Adrenal gland (tissue), 12 donors: ENCODE data around the gene CCDC3. TPM values are rescaled to one million over a fixed set of nuclear protein-coding genes. Genes with fewer than 3 reads are reported as not detected.

Source experiments
- DNase-seq, 7 donors: peaks; one replicate each; pipeline ENCODE4 v3.0.0-alpha.2; 2019 to 2020
- H3K27ac ChIP-seq, 5 donors: fragments of 200-600 bp; sonication (generic) in 4 of 5; 1 replicate in 3 of 5; 2 replicates in 2 of 5; pipeline versions ENCODE4 v1.5.1 to v1.8.0; 2016 to 2020; ENCODE audit warnings: mild to moderate bottlenecking in 1 of 5
- H3K27me3 ChIP-seq: fragments of 200-600 bp; 2 replicates; pipeline ENCODE4 v1.8.0; 2021
- H3K36me3 ChIP-seq, 2 donors: fragments of 200-600 bp; replicated peaks in 1 of 2; 1 replicate in 1 of 2; 2 replicates in 1 of 2; pipeline versions ENCODE4 v1.5.1 to v1.8.0; 2018 to 2022
- H3K4me1 ChIP-seq, 2 donors: fragments of 200-600 bp; replicated peaks in 1 of 2; 1 replicate in 1 of 2; 2 replicates in 1 of 2; pipeline versions ENCODE4 v1.5.1 to v1.8.0; 2018 to 2021
- H3K4me3 ChIP-seq, 4 donors: fragments of 200-600 bp; sonication (generic) in 3 of 4; one replicate each; pipeline ENCODE4 v1.5.1; 2016 to 2018
- H3K9me3 ChIP-seq, 3 donors: fragments of 200-600 bp; sonication (generic) in 1 of 3; replicated peaks in 1 of 3; 1 replicate in 2 of 3; 2 replicates in 1 of 3; pipeline versions ENCODE4 v1.5.1 to v1.8.0; 2016 to 2021
- CTCF ChIP-seq, 6 experiments: fragments of 450-650 bp in 4 of 6; fragments of 200-600 bp in 2 of 6; sonication (generic) in 1 of 6; IDR thresholded peaks; 1 replicate in 5 of 6; 2 replicates in 1 of 6; pipeline versions ENCODE4 v1.5.1 to v1.8.0; 2016 to 2021; ENCODE audit warnings: antibody characterized with exemption in 6 of 6, mild to moderate bottlenecking in 2 of 6, moderate library complexity in 1 of 6
- POLR2A ChIP-seq, 2 donors: fragments of 450-650 bp; IDR thresholded peaks; one replicate each; pipeline ENCODE4 v1.6.1; 2017; ENCODE audit warnings: antibody characterized with exemption in 2 of 2, mild to moderate bottlenecking in 2 of 2, moderate library complexity in 1 of 2
- WGBS, 4 donors: extraction: QIAGEN DNeasy Blood & Tissue Kit in 2 of 4; methylation state at CpG; one replicate each; pipeline versions ENCODE4 v1.1.5 to v1.1.7; 2013 to 2017; 5-methylcytosine and 5-hydroxymethylcytosine counted together
- intact Hi-C, 2 donors: fragments of 100-400 bp; cut with DNase I; formaldehyde crosslinking; loops; one replicate each; pipeline versions ENCODE4 v1.14.1 to v1.15.0; 2022 to 2023
- polyA plus RNA-seq, 3 donors: library from polyadenylated mRNA; stranded (reverse); fragments of 200-250 nt in 2 of 3; fragments of 350-450 nt in 1 of 3; fragmentation: Illumina TruSeq in 1 of 3; extraction: RNeasy Lipid Tissue Mini Kit (QIAGEN cat#74804) in 1 of 3; gene quantifications; one replicate each; pipeline ENCODE4 v1.2.3, GENCODE V29; 2013 to 2014
- total RNA-seq, 9 donors: library from RNA; depleted of rRNA in 4 of 9; stranded (reverse); fragments of >200 nt in 4 of 9; fragments of 120-200 nt in 1 of 9; fragmentation: NEBNext Ultra II Directional in 1 of 9; extraction: Animal tissue kit (Norgen Biotek cat#: 25700) in 1 of 9; gene quantifications; one replicate each; pipeline versions ENCODE4 v1.1.0 to v1.2.4, GENCODE V29; 2013 to 2023
- donor health status: healthy with polysubstance abuse.
- donor health status: Bipolar disorder and iron deficiency.
- donor health status: DM: yes; HTN: yes; CAD: no.
- donor health status: DM: no; HTN: no; CAD: no.
- donor health status: DM: no; HTN: no; CAD: no.
- donor health status: DM: yes; HTN: yes; CAD: no.

CCDC3 gene
- total and polyA plus RNA-seq, 12 donors = 1.6 to 9.9 (median 5.8) TPM

GRCh38 chr10:13047529-13048206, 46.2 kb upstream of the CCDC3 start:
- 77 to 82% (median 77%) methylated on average over 12 of the region's 12 CpGs for WGBS, 4 donors
- Histone ChIP-seq H3K36me3 (no peaks in the 10 kb centered on the region), H3K27me3 (no peaks in the 10 kb centered on the region), H3K4me3 (no peak overlapping the region), H3K9me3 (no peaks in the 10 kb centered on the region), H3K27ac (no peak overlapping the region), H3K4me1 (no peaks in the 10 kb centered on the region)
- DNase-seq = no peak
- intact Hi-C loops = no loop called here
- TF ChIP-seq POLR2A (IDR thresholded peaks at IDR 0.05) (no peak), CTCF (IDR thresholded peaks at IDR 0.05) (no peak)

GRCh38 chr10:13046851-13047528, 45.5 kb upstream of the CCDC3 start:
- no peak for DNase-seq
- TF ChIP-seq CTCF (IDR thresholded peaks at IDR 0.05) (no peak), POLR2A (IDR thresholded peaks at IDR 0.05) (no peak)
- H3K27ac ChIP-seq = no peak overlapping the region
- H3K4me1 ChIP-seq = no peaks in the 10 kb centered on the region
- intact Hi-C loops = no loop called here
- H3K4me3 ChIP-seq = no peak overlapping the region
- H3K27me3 ChIP-seq = no peaks in the 10 kb centered on the region
- H3K9me3 ChIP-seq = no peaks in the 10 kb centered on the region
- H3K36me3 ChIP-seq = no peaks in the 10 kb centered on the region
- 79 to 84% (median 82%) methylated on average over 6 of the region's 6 CpGs for WGBS, 4 donors

GRCh38 chr10:13043520-13043919, 42.0 kb upstream of the CCDC3 start:
- no peaks in the 10 kb centered on the region for H3K9me3 ChIP-seq
- H3K36me3 ChIP-seq = no peaks in the 10 kb centered on the region
- TF ChIP-seq POLR2A (IDR thresholded peaks at IDR 0.05) (no peak), CTCF (IDR thresholded peaks at IDR 0.05) (no peak)
- H3K27ac ChIP-seq = no peak overlapping the region
- H3K4me1 ChIP-seq = no peaks in the 10 kb centered on the region
- 69 to 86% (median 79%) methylated on average over 2 of the region's 2 CpGs for WGBS, 4 donors
- no peak for DNase-seq
- intact Hi-C loops = no loop called here
- no peak overlapping the region for H3K4me3 ChIP-seq
- no peaks in the 10 kb centered on the region for H3K27me3 ChIP-seq

- no peaks in the 10 kb centered on the region for H3K27me3 ChIP-seq
- no peak for TF ChIP-seq CTCF (IDR thresholded peaks at IDR 0.05)
- no peaks in the 10 kb centered on the region for H3K4me1 ChIP-seq
- DNase-seq = no peak
- no peaks in the 10 kb centered on the region for H3K36me3 ChIP-seq
- intact Hi-C loops = no loop called here
- WGBS, 4 donors = 68 to 80% (median 69%) methylated on average over 6 of the region's 6 CpGs
- no peaks in the 10 kb centered on the region for H3K9me3 ChIP-seq
- H3K27ac ChIP-seq = no peak overlapping the region
- no peak overlapping the region for H3K4me3 ChIP-seq
Observed at GRCh38 chr10:13039761-13040160, 38.2 kb upstream of the CCDC3 start.
